ENCODE results near the gene ZNF396.
A peak's percentile ranks its signal among the peaks of the same experiment; 100 is the strongest.

The ZNF396 gene

DNA sequence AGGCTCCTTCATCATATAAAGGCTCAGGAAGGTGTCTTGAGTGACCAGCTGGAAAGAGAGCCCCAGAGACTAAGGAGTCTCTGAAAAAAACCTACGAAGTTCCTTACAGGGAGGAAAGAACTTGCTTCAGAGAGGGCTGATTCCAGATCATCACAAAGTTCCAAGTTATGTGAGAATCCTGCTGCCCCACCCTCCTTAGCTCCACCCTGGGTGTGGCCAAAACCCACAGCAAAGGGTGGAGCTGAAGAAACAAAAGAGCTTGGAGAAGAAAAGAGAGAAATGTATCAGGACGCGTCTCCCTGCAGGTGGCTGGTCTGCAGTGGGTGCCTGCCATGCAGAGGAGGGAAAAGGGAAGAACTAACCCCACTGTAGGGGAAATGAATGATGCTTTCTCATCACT lies 32.8 kb upstream of the ZNF396 start:
- DNase-seq = no peak
- H3K9ac ChIP-seq (ENCODE audit: low read length) = no peak overlapping the region
- no peaks in the 10 kb centered on the region for H3K9me2 ChIP-seq (replicated peaks; ENCODE audit: insufficient read depth, low read length)
- H3K4me1 ChIP-seq (ENCODE audit: low read length) = no peaks in the 10 kb centered on the region
- H3K36me3 ChIP-seq (replicated peaks; ENCODE audit: insufficient read depth, low read length) = no peaks in the 10 kb centered on the region
- H3K79me2 ChIP-seq (ENCODE audit: low read length) = no peaks in the 10 kb centered on the region
- H3K4me3 ChIP-seq (ENCODE audit: low read length) = no peak overlapping the region
- no peak overlapping the region for H3K27ac ChIP-seq (ENCODE audit: low read length)
- no peaks in the 10 kb centered on the region for H3K9me3 ChIP-seq (replicated peaks; ENCODE audit: insufficient read depth, low read length)
- no peak overlapping the region for H3K4me2 ChIP-seq (ENCODE audit: low read depth, low read length)
- H3F3A ChIP-seq (ENCODE audit: insufficient read depth, low read length) = no peaks in the 10 kb centered on the region
- no peaks in the 10 kb centered on the region for H4K20me1 ChIP-seq (ENCODE audit: insufficient read depth, low read length)
- TF ChIP-seq, protein P1, sequence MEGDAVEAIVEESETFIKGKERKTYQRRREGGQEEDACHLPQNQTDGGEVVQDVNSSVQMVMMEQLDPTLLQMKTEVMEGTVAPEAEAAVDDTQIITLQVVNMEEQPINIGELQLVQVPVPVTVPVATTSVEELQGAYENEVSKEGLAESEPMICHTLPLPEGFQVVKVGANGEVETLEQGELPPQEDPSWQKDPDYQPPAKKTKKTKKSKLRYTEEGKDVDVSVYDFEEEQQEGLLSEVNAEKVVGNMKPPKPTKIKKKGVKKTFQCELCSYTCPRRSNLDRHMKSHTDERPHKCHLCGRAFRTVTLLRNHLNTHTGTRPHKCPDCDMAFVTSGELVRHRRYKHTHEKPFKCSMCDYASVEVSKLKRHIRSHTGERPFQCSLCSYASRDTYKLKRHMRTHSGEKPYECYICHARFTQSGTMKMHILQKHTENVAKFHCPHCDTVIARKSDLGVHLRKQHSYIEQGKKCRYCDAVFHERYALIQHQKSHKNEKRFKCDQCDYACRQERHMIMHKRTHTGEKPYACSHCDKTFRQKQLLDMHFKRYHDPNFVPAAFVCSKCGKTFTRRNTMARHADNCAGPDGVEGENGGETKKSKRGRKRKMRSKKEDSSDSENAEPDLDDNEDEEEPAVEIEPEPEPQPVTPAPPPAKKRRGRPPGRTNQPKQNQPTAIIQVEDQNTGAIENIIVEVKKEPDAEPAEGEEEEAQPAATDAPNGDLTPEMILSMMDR (IDR thresholded peaks at IDR 0.05; ENCODE audit: low read length) = no peak
- TF ChIP-seq EZH2 (optimal IDR thresholded peaks at IDR 0.05; ENCODE audit: low read depth, low read length) = no peak
- TF ChIP-seq EZH2phosphoT487 (IDR thresholded peaks at IDR 0.05; ENCODE audit: low read length) = no peak
- no peaks in the 10 kb centered on the region for H3K27me3 ChIP-seq (replicated peaks; ENCODE audit: insufficient read depth, low read length)
- no peak overlapping the region for H2AFZ ChIP-seq (ENCODE audit: low read length)

DNA sequence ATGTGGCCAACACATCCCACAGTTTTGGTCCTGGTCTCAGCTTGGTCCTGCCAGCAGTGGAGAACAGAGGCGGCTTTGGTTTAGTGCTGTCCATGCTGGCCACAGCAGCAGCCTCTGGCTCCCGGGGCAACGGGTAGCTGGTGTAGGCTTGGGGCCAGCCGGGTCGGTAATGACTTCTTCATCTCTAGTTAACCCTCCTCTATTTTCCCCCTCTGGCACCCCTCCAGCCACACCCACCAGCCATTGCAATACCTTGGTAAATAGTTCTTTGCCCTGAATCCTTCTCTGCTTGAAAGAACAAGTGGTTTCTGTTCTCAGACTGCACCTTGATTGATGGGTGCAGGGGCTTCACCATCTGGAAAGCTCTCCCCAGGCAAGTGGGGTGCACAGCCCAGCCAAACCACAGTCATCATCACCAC lies 31.7 kb upstream of the ZNF396 start:
- no peak overlapping the region for H3K4me2 ChIP-seq (ENCODE audit: low read depth, low read length)
- H3K4me1 ChIP-seq (ENCODE audit: low read length) = no peaks in the 10 kb centered on the region
- H3K27ac ChIP-seq (ENCODE audit: low read length) = no peak overlapping the region
- no peak overlapping the region for H2AFZ ChIP-seq (ENCODE audit: low read length)
- H4K20me1 ChIP-seq (ENCODE audit: insufficient read depth, low read length) = no peaks in the 10 kb centered on the region
- no peaks in the 10 kb centered on the region for H3F3A ChIP-seq (ENCODE audit: insufficient read depth, low read length)
- no peak for DNase-seq
- no peak overlapping the region for H3K9ac ChIP-seq (ENCODE audit: low read length)
- no peaks in the 10 kb centered on the region for H3K9me3 ChIP-seq (replicated peaks; ENCODE audit: insufficient read depth, low read length)
- H3K79me2 ChIP-seq (ENCODE audit: low read length) = no peaks in the 10 kb centered on the region
- no peaks in the 10 kb centered on the region for H3K36me3 ChIP-seq (replicated peaks; ENCODE audit: insufficient read depth, low read length)
- no peaks in the 10 kb centered on the region for H3K9me2 ChIP-seq (replicated peaks; ENCODE audit: insufficient read depth, low read length)
- no peaks in the 10 kb centered on the region for H3K27me3 ChIP-seq (replicated peaks; ENCODE audit: insufficient read depth, low read length)
- H3K4me3 ChIP-seq (ENCODE audit: low read length) = no peak overlapping the region
- TF ChIP-seq EZH2phosphoT487 (IDR thresholded peaks at IDR 0.05; ENCODE audit: low read length) (no peak), EZH2 (optimal IDR thresholded peaks at IDR 0.05; ENCODE audit: low read depth, low read length) (no peak)

DNA sequence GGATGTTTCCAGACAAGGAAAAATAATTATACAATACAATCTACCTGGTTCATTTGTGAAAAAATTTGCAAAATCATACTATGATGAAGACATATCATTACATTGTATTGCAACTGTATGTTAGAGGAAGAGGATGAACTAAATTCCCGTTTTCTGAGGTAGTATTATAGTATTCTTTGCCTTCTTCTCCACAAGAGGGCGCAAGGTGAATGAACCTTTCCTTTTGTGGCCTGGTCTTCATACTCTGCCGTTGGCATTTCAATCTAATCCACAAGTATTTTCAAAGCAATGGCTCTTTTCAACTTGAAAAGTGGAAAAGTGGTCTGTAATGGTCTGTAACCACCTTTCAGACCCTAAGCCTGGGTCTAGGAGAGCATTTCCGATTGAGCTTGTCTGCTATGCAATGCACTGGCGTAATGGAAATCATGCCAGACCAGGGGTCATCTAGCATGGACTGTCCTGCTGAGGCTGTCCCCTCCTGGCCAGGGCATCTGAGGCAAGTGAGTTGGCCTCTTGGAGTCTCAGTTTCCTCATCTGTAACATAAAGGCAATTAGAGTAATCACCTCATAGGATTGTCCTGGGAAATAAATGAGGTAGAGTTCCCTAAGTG lies 30.8 kb upstream of the ZNF396 start:
- no peak overlapping the region for H3K27ac ChIP-seq (ENCODE audit: low read length)
- TF ChIP-seq, protein P1 (IDR thresholded peaks at IDR 0.05; ENCODE audit: low read length) = peak; percentile 80
- no peak for TF ChIP-seq EZH2phosphoT487 (IDR thresholded peaks at IDR 0.05; ENCODE audit: low read length)
- TF ChIP-seq EZH2 (optimal IDR thresholded peaks at IDR 0.05; ENCODE audit: low read depth, low read length) = no peak

DNA sequence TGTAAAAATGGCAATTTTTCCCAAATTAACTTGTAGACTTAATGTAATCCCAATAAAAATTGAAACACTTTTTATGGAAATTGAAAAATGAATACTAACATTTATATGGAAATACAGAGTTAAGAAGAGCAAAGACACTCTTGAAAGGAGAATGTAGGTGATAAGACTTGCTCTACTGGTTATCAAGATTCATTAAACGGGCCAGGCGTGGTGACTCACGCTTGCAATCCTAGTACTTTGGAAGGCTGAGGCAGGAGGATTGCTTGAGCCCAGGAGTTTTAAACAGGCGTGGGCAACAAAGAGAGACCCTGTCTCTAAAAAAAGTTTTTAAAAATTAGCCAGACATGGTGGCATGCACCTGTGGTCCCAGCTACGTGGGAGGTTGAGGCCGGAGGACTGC lies 29.5 kb upstream of the ZNF396 start:
- no peak overlapping the region for H3K4me3 ChIP-seq (ENCODE audit: low read length)
- H3K36me3 ChIP-seq (replicated peaks; ENCODE audit: insufficient read depth, low read length) = no peaks in the 10 kb centered on the region
- no peak for DNase-seq
- TF ChIP-seq, protein P1 (IDR thresholded peaks at IDR 0.05; ENCODE audit: low read length) = no peak
- TF ChIP-seq EZH2phosphoT487 (IDR thresholded peaks at IDR 0.05; ENCODE audit: low read length) (no peak), EZH2 (optimal IDR thresholded peaks at IDR 0.05; ENCODE audit: low read depth, low read length) (no peak)
- H3K9me3 ChIP-seq (replicated peaks; ENCODE audit: insufficient read depth, low read length) = no peaks in the 10 kb centered on the region
- H3K27ac ChIP-seq (ENCODE audit: low read length) = no peak overlapping the region
- H3K9ac ChIP-seq (ENCODE audit: low read length) = no peak overlapping the region
- no peaks in the 10 kb centered on the region for H3F3A ChIP-seq (ENCODE audit: insufficient read depth, low read length)
- H3K27me3 ChIP-seq (replicated peaks; ENCODE audit: insufficient read depth, low read length) = no peaks in the 10 kb centered on the region
- no peaks in the 10 kb centered on the region for H4K20me1 ChIP-seq (ENCODE audit: insufficient read depth, low read length)
- H3K4me2 ChIP-seq (ENCODE audit: low read depth, low read length) = no peak overlapping the region
- no peaks in the 10 kb centered on the region for H3K79me2 ChIP-seq (ENCODE audit: low read length)
- H2AFZ ChIP-seq (ENCODE audit: low read length) = no peak overlapping the region
- no peaks in the 10 kb centered on the region for H3K9me2 ChIP-seq (replicated peaks; ENCODE audit: insufficient read depth, low read length)
- no peaks in the 10 kb centered on the region for H3K4me1 ChIP-seq (ENCODE audit: low read length)

More for the DNA sequence above, 30.8 kb upstream of the ZNF396 start:
- H4K20me1 ChIP-seq (ENCODE audit: insufficient read depth, low read length) = no peaks in the 10 kb centered on the region
- no peaks in the 10 kb centered on the region for H3K79me2 ChIP-seq (ENCODE audit: low read length)
- H3K9ac ChIP-seq (ENCODE audit: low read length) = no peak overlapping the region
- no peaks in the 10 kb centered on the region for H3K36me3 ChIP-seq (replicated peaks; ENCODE audit: insufficient read depth, low read length)
- no peaks in the 10 kb centered on the region for H3K4me1 ChIP-seq (ENCODE audit: low read length)
- H3K4me2 ChIP-seq (ENCODE audit: low read depth, low read length) = no peak overlapping the region
- H3K27me3 ChIP-seq (replicated peaks; ENCODE audit: insufficient read depth, low read length) = no peaks in the 10 kb centered on the region
- DNase-seq = peak; percentile 66
- no peaks in the 10 kb centered on the region for H3F3A ChIP-seq (ENCODE audit: insufficient read depth, low read length)
- no peaks in the 10 kb centered on the region for H3K9me2 ChIP-seq (replicated peaks; ENCODE audit: insufficient read depth, low read length)
- H3K4me3 ChIP-seq (ENCODE audit: low read length) = no peak overlapping the region
- 0 out of 2 replicates have a peak overlapping the region, but pooled peaks have one; percentile 22 for H2AFZ ChIP-seq (ENCODE audit: low read length)
- no peaks in the 10 kb centered on the region for H3K9me3 ChIP-seq (replicated peaks; ENCODE audit: insufficient read depth, low read length)
